ENCODE results near the gene COL9A3. TPM values are rescaled to one million over a fixed set of nuclear protein-coding genes. Genes with fewer than 3 reads are reported as not detected.
A peak's percentile ranks its signal among the peaks of the same experiment; 100 is the strongest.
"Not testable (repeated sequence)": the region's sequence is repeated elsewhere in the genome, so short reads cannot be mapped to it uniquely, and the experiment has no call there.

The COL9A3 gene
- polyA plus RNA-seq, 5 donors: 47.6 to 102 (median 57.8) TPM

- DNase-seq: not testable (repeated sequence)
Measured at GRCh38 chr20:62853304-62853703, 36.5 kb downstream of the COL9A3 start.

- no peak for DNase-seq
Measured at GRCh38 chr20:62854121-62854520, 37.3 kb downstream of the COL9A3 start.

- DNase-seq: no peak
Measured at GRCh38 chr20:62855120-62855519, 38.3 kb downstream of the COL9A3 start.

- no peak for DNase-seq
Measured at GRCh38 chr20:62856931-62857619, 40.2 kb downstream of the COL9A3 start.

GRCh38 chr20:62858058-62858830 lies 41.4 kb downstream of the COL9A3 start:
- DNase-seq: no peak

DNA sequence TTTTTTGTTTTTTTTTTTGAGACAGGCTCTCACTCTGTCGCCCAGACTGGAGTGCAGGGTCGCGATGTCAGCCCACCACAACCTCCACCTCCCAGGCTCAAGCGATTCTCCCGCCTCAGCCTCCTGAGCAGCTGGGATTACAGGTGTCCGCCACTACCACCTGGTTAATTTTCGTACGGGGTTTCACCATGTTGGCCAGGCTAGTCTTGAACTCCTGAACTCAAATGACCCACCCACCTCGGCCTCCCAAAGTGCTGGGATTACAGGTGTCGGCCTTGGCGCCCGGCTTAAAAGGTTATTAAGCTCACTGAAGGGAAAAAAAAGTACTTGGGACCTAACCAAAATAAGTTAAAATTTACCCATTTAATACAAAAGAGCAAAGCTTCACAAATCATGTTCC lies 42.9 kb downstream of the COL9A3 start:
- DNase-seq: no peak

GRCh38 chr20:62860391-62860923 lies 43.6 kb downstream of the COL9A3 start:
- DNase-seq: no peak

DNA sequence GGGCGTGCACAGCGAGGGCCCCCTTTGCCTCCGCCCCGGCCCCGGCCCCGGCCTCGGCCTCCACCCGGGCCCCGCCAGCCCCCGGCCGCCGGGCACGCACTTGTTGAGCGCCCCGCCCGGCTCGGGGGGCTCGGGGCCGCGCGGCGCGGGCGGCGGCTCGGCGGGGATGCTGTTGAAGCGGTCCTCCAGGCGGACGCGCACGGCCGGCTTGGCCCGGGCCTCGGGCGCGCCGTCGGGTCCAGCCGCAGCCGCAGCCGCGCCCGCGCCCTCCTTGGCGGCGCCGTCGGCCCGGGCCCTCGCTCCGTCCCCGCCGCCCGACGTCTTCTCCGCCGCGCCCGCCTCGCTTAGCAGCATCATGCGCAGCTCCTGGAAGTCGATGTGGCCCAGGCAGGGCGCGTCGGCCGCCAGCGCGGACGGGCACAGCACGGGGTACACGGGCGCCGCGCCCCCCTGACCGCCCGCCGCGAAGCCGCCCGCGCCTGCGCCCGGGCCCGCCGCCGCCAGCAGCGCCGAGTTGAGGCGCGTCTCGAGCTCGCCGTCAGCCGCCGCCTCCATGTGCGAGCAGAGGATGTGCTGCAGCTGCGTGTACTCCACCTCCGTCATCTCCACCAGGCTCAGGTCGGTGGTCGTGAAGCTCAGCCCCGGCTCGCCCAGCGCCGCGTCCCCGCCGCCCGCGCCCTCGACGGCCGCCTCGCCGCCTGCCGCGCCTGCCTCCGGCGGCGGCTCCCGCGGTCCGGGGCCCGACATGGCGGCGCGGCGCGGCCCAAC lies 44.3 kb downstream of the COL9A3 start:
- DNase-seq: no peak

- DNase-seq: peak; percentile 72 to 77
Measured at GRCh38 chr20:62861726-62862336, 45.0 kb downstream of the COL9A3 start, which contains the start of gene TCFL5. TSS of gene TCFL5 (minus strand) at chr20:62861822. CDS start at chr20:62861670, 152 bp downstream.

- DNase-seq: no peak
Measured at GRCh38 chr20:62864207-62864606, 47.4 kb downstream of the COL9A3 start.

- no peak for DNase-seq
Measured at GRCh38 chr20:62872184-62872847, 55.5 kb downstream of the COL9A3 start.

DNA sequence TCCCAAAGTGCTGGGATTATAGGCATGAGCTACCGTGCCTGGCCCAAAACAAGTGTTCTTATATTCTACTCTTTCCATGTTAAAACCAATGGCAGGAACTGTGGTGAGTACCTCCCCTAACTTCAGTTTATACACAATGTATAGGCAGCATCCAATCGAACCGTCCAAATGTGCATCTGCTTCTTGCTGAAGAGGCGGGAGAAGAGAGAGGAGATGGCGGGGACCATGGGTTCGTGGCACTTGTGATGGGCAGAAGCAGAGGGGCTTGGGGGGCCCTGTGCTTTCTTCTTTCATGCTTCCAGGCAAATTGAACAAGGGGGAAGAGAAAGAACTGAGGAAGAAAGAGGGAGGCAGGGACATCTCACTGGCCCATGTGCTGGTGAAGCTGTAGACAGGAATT lies 56.0 kb downstream of the COL9A3 start:
- DNase-seq: no peak

- DNase-seq: no peak
Measured at GRCh38 chr20:62873280-62873679, 56.4 kb downstream of the COL9A3 start.

DNA sequence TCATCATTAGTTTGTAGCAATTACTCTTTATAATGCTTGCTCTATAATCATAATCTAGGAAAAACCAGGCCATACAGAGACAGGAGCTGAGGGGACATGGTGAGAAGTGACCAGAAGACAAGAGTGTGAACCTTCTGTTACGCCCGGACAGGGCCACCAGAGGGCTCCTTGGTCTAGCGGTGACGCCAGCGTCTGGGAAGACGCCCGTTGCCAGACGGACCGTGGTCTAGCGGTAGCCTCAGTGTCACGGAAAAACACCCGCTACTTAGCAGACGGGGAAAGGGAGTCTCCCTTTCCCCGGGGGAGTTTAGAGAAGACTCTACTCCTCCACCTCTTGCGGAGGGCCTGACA lies 56.8 kb downstream of the COL9A3 start:
- not testable (repeated sequence) for DNase-seq

GRCh38 chr20:62874964-62875344 lies 58.1 kb downstream of the COL9A3 start:
- no peak for DNase-seq

GRCh38 chr20:62875419-62876361 lies 58.8 kb downstream of the COL9A3 start:
- peak; percentile 77 to 78 for DNase-seq

DNA sequence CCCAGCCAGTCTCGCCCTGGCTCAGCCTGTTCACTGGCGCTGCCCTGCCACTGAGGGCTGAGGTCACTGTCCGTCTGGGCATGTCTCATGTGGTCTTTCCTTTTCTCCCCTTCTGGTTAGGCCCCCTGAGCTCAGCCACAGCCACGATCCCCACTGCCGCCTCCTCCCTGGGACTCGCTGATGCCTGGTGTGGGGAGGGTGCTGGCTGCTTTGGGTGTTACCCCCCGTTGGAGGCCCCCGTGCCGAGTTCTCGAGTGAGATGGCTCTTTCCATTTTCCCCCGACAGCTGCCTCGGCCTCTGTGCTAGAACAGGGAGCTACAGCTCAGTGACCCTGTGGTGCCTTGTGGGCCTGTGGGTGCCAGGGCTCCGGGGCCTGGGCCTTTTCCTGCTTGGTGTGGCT lies 59.7 kb downstream of the COL9A3 start:
- no peak for DNase-seq

DNA sequence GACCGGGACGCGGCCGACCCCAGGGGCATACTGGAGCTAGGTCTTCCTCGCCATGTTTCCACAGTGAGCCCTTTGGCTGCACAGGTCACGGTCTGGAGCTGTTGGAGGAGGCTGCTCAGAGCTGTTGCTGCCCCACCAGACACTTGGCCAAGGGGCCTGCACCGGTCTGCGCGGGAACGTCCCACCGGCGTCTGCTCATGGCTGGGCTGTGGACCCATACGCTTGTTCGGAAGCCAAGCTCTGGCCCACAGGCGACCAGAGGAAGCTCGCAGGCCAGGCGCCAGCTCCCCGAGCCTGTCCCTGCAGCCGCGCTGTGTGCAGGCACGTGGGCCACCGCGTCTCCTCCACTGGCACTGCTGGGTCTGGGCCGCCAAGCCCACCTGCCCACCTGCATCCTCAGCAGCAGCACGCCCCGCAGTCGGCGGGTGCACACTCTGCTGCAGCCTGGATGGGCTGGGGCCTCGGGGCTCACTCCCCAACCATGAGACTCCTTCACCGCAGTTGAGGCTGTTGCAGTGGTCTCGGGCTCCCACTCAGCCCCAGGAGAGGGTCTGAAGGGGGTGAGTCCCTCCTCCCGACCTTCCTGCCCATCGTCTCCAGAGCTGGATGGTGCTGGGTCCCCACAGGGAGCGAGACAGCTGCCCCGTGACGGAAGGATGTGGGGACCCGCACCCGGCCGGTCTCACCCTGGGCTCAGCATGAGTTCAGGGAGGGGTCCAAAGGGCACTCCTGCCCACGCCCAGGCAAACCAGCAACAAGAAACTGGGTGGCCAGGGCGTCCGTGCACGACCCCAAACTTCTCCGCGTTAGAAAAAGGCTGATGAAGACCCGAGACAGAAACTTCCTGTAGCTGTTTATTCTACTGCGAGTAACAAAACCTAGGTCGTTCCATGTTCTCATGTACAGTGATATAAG lies 60.3 kb downstream of the COL9A3 start:
- DNase-seq: peak in 1 of 2 donors; percentile 63

All from right lung (tissue), 5 donors.